Activated CD4-positive, alpha-beta memory T cell treated with anti-CD3 and anti-CD28 coated beads, Interleukin-2, amount 10 ng/mL, durations not matched to agents 7 days and 5 days (primary cell): ENCODE results near the gene CRYGB. TPM values are rescaled to one million over a fixed set of nuclear protein-coding genes. Genes with fewer than 3 reads are reported as not detected.

Experiments
- CTCF ChIA-PET: fragments of 350-600 bp; sonication (Branson Sonifier 250); formaldehyde crosslinking; loops from one replicate; lab custom pipeline; 2021; ENCODE audit warnings: antibody characterized with exemption, inconsistent platforms; lab: Charles Lee
- POLR2A ChIA-PET: fragments of 350-600 bp; sonication (Branson Sonifier 250); formaldehyde crosslinking; loops from one replicate; lab custom pipeline; 2021; ENCODE audit warnings: antibody characterized with exemption; lab: Charles Lee
- DNase-seq: peaks from one replicate; pipeline ENCODE4 v3.0.0-alpha.2; 2020
- H3K27ac Mint-ChIP-seq: one replicate; pipeline ENCODE4 v1.8.0; 2021; ENCODE audit warnings: mild to moderate bottlenecking, mixed read lengths
- H3K27me3 Mint-ChIP-seq: one replicate; pipeline ENCODE4 v1.8.0; 2021; ENCODE audit warnings: mixed read lengths
- H3K36me3 Mint-ChIP-seq: one replicate; pipeline ENCODE4 v1.8.0; 2021; ENCODE audit warnings: low read depth, mixed read lengths
- H3K4me1 Mint-ChIP-seq: one replicate; pipeline ENCODE4 v1.8.0; 2021; ENCODE audit warnings: mixed read lengths
- H3K4me3 Mint-ChIP-seq: one replicate; pipeline ENCODE4 v1.8.0; 2021; ENCODE audit warnings: mild to moderate bottlenecking, mixed read lengths
- H3K9me3 Mint-ChIP-seq: one replicate; pipeline ENCODE4 v1.8.0; 2021; ENCODE audit warnings: mixed read lengths
- total RNA-seq, 2 experiments: library from RNA; stranded (reverse); gene quantifications; one replicate each; pipeline ENCODE4 v1.2.3, GENCODE V29; 2021

CRYGB gene
- total RNA-seq, 2 experiments from 2014 or later, result not detected

GRCh38 chr2:208175069-208175839 lies 29.3 kb upstream of the CRYGB start:
- CTCF ChIA-PET, result interaction anchor here (0.6 to 2.9 kb wide), 23 partner anchors 7 to 459 kb away, joined by 3 to 32 read pairs (median 4); partner anchors contain the start of genes C2orf80, IDH1 and PIKFYVE
- H3K4me1 Mint-ChIP-seq, result no peaks in the 10 kb centered on the region
- peak; percentile 59 for DNase-seq
- no peaks in the 10 kb centered on the region for H3K9me3 Mint-ChIP-seq
- H3K4me3 Mint-ChIP-seq, result no peak overlapping the region
- H3K27me3 Mint-ChIP-seq, result peaks cover 14% of the 10 kb centered on the region
- H3K36me3 Mint-ChIP-seq, result no peaks in the 10 kb centered on the region
- POLR2A ChIA-PET, result interaction anchor here (0.7 kb wide), 3 partner anchors 78 to 549 kb away, joined by 3 read pairs; no protein-coding TSS in a partner anchor
- H3K27ac Mint-ChIP-seq, result no peak overlapping the region

- no peak overlapping the region for H3K4me3 Mint-ChIP-seq
- H3K9me3 Mint-ChIP-seq, result no peaks in the 10 kb centered on the region
- no peak for DNase-seq
- no peak overlapping the region for H3K27ac Mint-ChIP-seq
- POLR2A ChIA-PET, result no interaction called here
- H3K36me3 Mint-ChIP-seq, result no peaks in the 10 kb centered on the region
- H3K27me3 Mint-ChIP-seq, result peaks cover 18% of the 10 kb centered on the region
- no peaks in the 10 kb centered on the region for H3K4me1 Mint-ChIP-seq
- CTCF ChIA-PET, result interaction anchor here (0.7 to 2.9 kb wide), 5 partner anchors 9 to 79 kb away, joined by 3 to 32 read pairs (median 4); partner anchors contain the start of gene IDH1
Observed at GRCh38 chr2:208174144-208174543, 28.2 kb upstream of the CRYGB start.

- no peaks in the 10 kb centered on the region for H3K4me1 Mint-ChIP-seq
- no peak for DNase-seq
- ChIA-PET POLR2A (no interaction called here), CTCF (interaction anchor here (1.6 kb wide), 1 partner anchor 11 kb away, joined by 3 read pairs; no protein-coding TSS in a partner anchor)
- no peak overlapping the region for H3K4me3 Mint-ChIP-seq
- H3K36me3 Mint-ChIP-seq, result no peaks in the 10 kb centered on the region
- H3K9me3 Mint-ChIP-seq, result no peaks in the 10 kb centered on the region
- H3K27me3 Mint-ChIP-seq, result peaks cover 22% of the 10 kb centered on the region
- no peak overlapping the region for H3K27ac Mint-ChIP-seq
Observed at GRCh38 chr2:208172125-208172524, 26.2 kb upstream of the CRYGB start.

- no peak for DNase-seq
- Mint-ChIP-seq H3K9me3 (no peaks in the 10 kb centered on the region), H3K27me3 (peaks cover 25% of the 10 kb centered on the region), H3K4me1 (no peaks in the 10 kb centered on the region), H3K4me3 (no peak overlapping the region), H3K36me3 (no peaks in the 10 kb centered on the region), H3K27ac (no peak overlapping the region)
- ChIA-PET CTCF (interaction anchor here (0.8 kb wide), 1 partner anchor 10 kb away, joined by 3 read pairs; no protein-coding TSS in a partner anchor), POLR2A (no interaction called here)
Observed at GRCh38 chr2:208164951-208165755, 19.2 kb upstream of the CRYGB start.

- no peaks in the 10 kb centered on the region for H3K4me1 Mint-ChIP-seq
- no peak within 1 kb of the TSS for H3K4me3 Mint-ChIP-seq
- peaks cover 18% of the 10 kb centered on the region for H3K27me3 Mint-ChIP-seq
- H3K27ac Mint-ChIP-seq, result no peak within 1 kb of the TSS
- H3K36me3 Mint-ChIP-seq, result no peaks in the 10 kb centered on the region
- DNase-seq, result no peak
- ChIA-PET POLR2A (no interaction called here), CTCF (no interaction called here)
- H3K9me3 Mint-ChIP-seq, result no peaks in the 10 kb centered on the region
Observed at GRCh38 chr2:208163489-208163888, 17.5 kb upstream of the CRYGB start, which contains the start of gene CRYGA. Gene CRYGA, minus strand, starts transcription at chr2:208163589. Its CDS starts 33 bp downstream, at chr2:208163556.

GRCh38 chr2:208156439-208156838 lies 10.5 kb upstream of the CRYGB start:
- Mint-ChIP-seq H3K4me1 (no peaks in the 10 kb centered on the region), H3K36me3 (no peaks in the 10 kb centered on the region), H3K27ac (no peak overlapping the region), H3K4me3 (no peak overlapping the region), H3K27me3 (no peaks in the 10 kb centered on the region), H3K9me3 (no peaks in the 10 kb centered on the region)
- ChIA-PET POLR2A (no interaction called here), CTCF (no interaction called here)
- DNase-seq, result no peak

GRCh38 chr2:208153156-208153555 lies 7.2 kb upstream of the CRYGB start:
- peaks cover 5% of the 10 kb centered on the region for H3K27me3 Mint-ChIP-seq
- no peak overlapping the region for H3K4me3 Mint-ChIP-seq
- no peaks in the 10 kb centered on the region for H3K9me3 Mint-ChIP-seq
- no peak overlapping the region for H3K27ac Mint-ChIP-seq
- H3K4me1 Mint-ChIP-seq, result no peaks in the 10 kb centered on the region
- DNase-seq, result no peak
- ChIA-PET POLR2A (no interaction called here), CTCF (no interaction called here)
- no peaks in the 10 kb centered on the region for H3K36me3 Mint-ChIP-seq

GRCh38 chr2:208150956-208151355 lies 5.0 kb upstream of the CRYGB start:
- H3K4me1 Mint-ChIP-seq, result no peaks in the 10 kb centered on the region
- POLR2A ChIA-PET, result no interaction called here

GRCh38 chr2:208150094-208150493 lies 4.1 kb upstream of the CRYGB start:
- POLR2A ChIA-PET, result no interaction called here
- CTCF ChIA-PET, result no interaction called here
- H3K4me3 Mint-ChIP-seq, result no peak overlapping the region
- H3K27me3 Mint-ChIP-seq, result peaks cover 5% of the 10 kb centered on the region
- H3K9me3 Mint-ChIP-seq, result no peaks in the 10 kb centered on the region
- no peaks in the 10 kb centered on the region for H3K36me3 Mint-ChIP-seq
- H3K27ac Mint-ChIP-seq, result no peak overlapping the region
- no peak for DNase-seq
- no peaks in the 10 kb centered on the region for H3K4me1 Mint-ChIP-seq

More at GRCh38 chr2:208150956-208151355, 5.0 kb upstream of the CRYGB start:
- no peak overlapping the region for H3K4me3 Mint-ChIP-seq
- peaks cover 5% of the 10 kb centered on the region for H3K27me3 Mint-ChIP-seq
- H3K9me3 Mint-ChIP-seq, result no peaks in the 10 kb centered on the region
- no peak overlapping the region for H3K27ac Mint-ChIP-seq
- no peaks in the 10 kb centered on the region for H3K36me3 Mint-ChIP-seq
- no peak for DNase-seq
- CTCF ChIA-PET, result no interaction called here

GRCh38 chr2:208148803-208149202 lies 2.8 kb upstream of the CRYGB start:
- no peaks in the 10 kb centered on the region for H3K4me1 Mint-ChIP-seq
- H3K36me3 Mint-ChIP-seq, result no peaks in the 10 kb centered on the region
- POLR2A ChIA-PET, result no interaction called here
- CTCF ChIA-PET, result interaction anchor here (1.3 kb wide), 1 partner anchor 29 kb away, joined by 3 read pairs; no protein-coding TSS in a partner anchor
- no peak overlapping the region for H3K4me3 Mint-ChIP-seq
- H3K27me3 Mint-ChIP-seq, result peaks cover 5% of the 10 kb centered on the region
- H3K27ac Mint-ChIP-seq, result no peak overlapping the region
- no peaks in the 10 kb centered on the region for H3K9me3 Mint-ChIP-seq
- DNase-seq, result no peak

- DNase-seq, result no peak
- ChIA-PET CTCF (interaction anchor here (1.3 kb wide), 1 partner anchor 30 kb away, joined by 3 read pairs; no protein-coding TSS in a partner anchor), POLR2A (no interaction called here)
Observed at GRCh38 chr2:208147759-208148158, 1.8 kb upstream of the CRYGB start.

GRCh38 chr2:208147008-208147407 lies 1.1 kb upstream of the CRYGB start:
- Mint-ChIP-seq H3K27me3 (peaks cover 5% of the 10 kb centered on the region), H3K4me3 (no peak overlapping the region), H3K27ac (no peak overlapping the region), H3K36me3 (no peaks in the 10 kb centered on the region), H3K4me1 (no peaks in the 10 kb centered on the region), H3K9me3 (no peaks in the 10 kb centered on the region)
- POLR2A ChIA-PET, result no interaction called here
- CTCF ChIA-PET, result no interaction called here
- no peak for DNase-seq

More at GRCh38 chr2:208147759-208148158, 1.8 kb upstream of the CRYGB start:
- no peaks in the 10 kb centered on the region for H3K9me3 Mint-ChIP-seq
- no peak overlapping the region for H3K4me3 Mint-ChIP-seq
- peaks cover 5% of the 10 kb centered on the region for H3K27me3 Mint-ChIP-seq
- H3K27ac Mint-ChIP-seq, result no peak overlapping the region
- H3K4me1 Mint-ChIP-seq, result no peaks in the 10 kb centered on the region
- H3K36me3 Mint-ChIP-seq, result no peaks in the 10 kb centered on the region
